Endothelial cell of umbilical vein (primary cell): Measurements from ENCODE around the gene PKD1L1. TPM values are rescaled to one million over a fixed set of nuclear protein-coding genes. Genes with fewer than 3 reads are reported as not detected.

Experiments used
- BruUV-seq: library from RNA; stranded (reverse); fragments of 400-500 nt; replicated peaks from 2 replicates; lab custom pipeline; 2021; lab: Mats Ljungman, UMichigan
- CTCF ChIA-PET: fragments of 300-600, 350-600 bp; sonication (Branson Sonifier 250); formaldehyde crosslinking; loops from one replicate; lab custom pipeline; 2021; ENCODE audit warnings: antibody characterized with exemption, inconsistent platforms; lab: Charles Lee
- POLR2A ChIA-PET: fragments of 300-600, 350-600 bp; sonication (Branson Sonifier 250); formaldehyde crosslinking; loops from one replicate; lab custom pipeline; 2021; ENCODE audit warnings: antibody characterized with exemption, inconsistent platforms; lab: Charles Lee
- DNase-seq: peaks from one replicate; pipeline ENCODE4 v3.0.0-alpha.2; 2011; ENCODE audit warnings: low read depth, low spot score
- FAIRE-seq: peaks from 2 replicates; lab custom pipeline; 2011; peaks lifted over from hg19 to GRCh38; lab: Jason Lieb, UNC
- H2AFZ ChIP-seq: 2 replicates; pipeline ENCODE4 v1.6.0; 2012; ENCODE audit warnings: low read depth, low read length, control low read depth, inconsistent platforms
- H3K27ac ChIP-seq: 2 replicates; pipeline ENCODE4 v1.5.1; 2011; ENCODE audit warnings: low read depth, mild to moderate bottlenecking, control low read depth, low read length, moderate library complexity; ENCODE audit not compliant: insufficient read depth
- H3K27me3 ChIP-seq, 2 experiments: 2 replicates each; pipeline versions ENCODE4 v1.6.0 to v1.6.1; 2011; ENCODE audit warnings: low read length in 2 of 2, mixed read lengths in 1 of 2; ENCODE audit not compliant: control insufficient read depth in 2 of 2, insufficient read depth in 2 of 2
- H3K36me3 ChIP-seq, 2 experiments: 2 replicates in 1 of 2; 3 replicates in 1 of 2; pipeline ENCODE4 v1.5.1; 2011; ENCODE audit warnings: low read length in 2 of 2, mild to moderate bottlenecking in 1 of 2, moderate library complexity in 1 of 2; ENCODE audit not compliant: control insufficient read depth in 2 of 2, insufficient read depth in 2 of 2; ENCODE audit errors: extremely low read depth in 1 of 2
- H3K4me1 ChIP-seq: 3 replicates; pipeline ENCODE4 v1.5.1; 2011; ENCODE audit warnings: mild to moderate bottlenecking, low read length; ENCODE audit not compliant: control insufficient read depth, insufficient read depth; ENCODE audit errors: extremely low read depth
- H3K4me2 ChIP-seq: 2 replicates; pipeline ENCODE4 v1.6.1; 2011; ENCODE audit warnings: low read length, control low read depth, mixed read lengths; ENCODE audit not compliant: insufficient read depth
- H3K4me3 ChIP-seq, 3 experiments: fragments of 200-600 bp in 1 of 3; sonication (generic), shearing (Covaris generic) in 1 of 3; replicated peaks in 1 of 3; 2 replicates each; pipeline ENCODE4 v1.5.1; 2011 to 2016; ENCODE audit warnings: control low read depth in 3 of 3, low read length in 3 of 3, mild to moderate bottlenecking in 2 of 3, inconsistent platforms in 1 of 3, low read depth in 1 of 3, moderate library complexity in 1 of 3; ENCODE audit not compliant: insufficient read depth in 1 of 3
- H3K79me2 ChIP-seq: 2 replicates; pipeline ENCODE4 v1.6.0; 2012; ENCODE audit warnings: low read length, inconsistent platforms; ENCODE audit not compliant: control insufficient read depth, insufficient read depth
- H3K9ac ChIP-seq: replicated peaks from 2 replicates; pipeline ENCODE3; 2011; ENCODE audit warnings: low read length, control low read depth; ENCODE audit not compliant: insufficient read depth; ENCODE audit errors: extremely low read depth
- H3K9me1 ChIP-seq: replicated peaks from 3 replicates; pipeline ENCODE4 v1.6.0; 2011; ENCODE audit warnings: mild to moderate bottlenecking, low read length; ENCODE audit not compliant: control insufficient read depth, insufficient read depth; ENCODE audit errors: extremely low read depth
- H3K9me3 ChIP-seq: replicated peaks from 2 replicates; pipeline ENCODE4 v1.5.1; 2012; ENCODE audit warnings: low read length, inconsistent platforms; ENCODE audit not compliant: control insufficient read depth, insufficient read depth
- H4K20me1 ChIP-seq: replicated peaks from 2 replicates; pipeline ENCODE3; 2011; ENCODE audit warnings: mild to moderate bottlenecking, low read length; ENCODE audit not compliant: control insufficient read depth, insufficient read depth; ENCODE audit errors: extremely low read depth
- CTCF ChIP-seq, 2 donors: IDR thresholded peaks; 1 replicate in 1 of 2; 2 replicates in 1 of 2; pipeline ENCODE4 v1.5.1; 2011; ENCODE audit warnings: low read length in 2 of 2, mild to moderate bottlenecking in 2 of 2, moderate library complexity in 2 of 2, control low read depth in 1 of 2, inconsistent platforms in 1 of 2, low read depth in 1 of 2; ENCODE audit not compliant: insufficient read depth in 1 of 2; ENCODE audit errors: extremely low read depth in 1 of 2
- GATA2 ChIP-seq: IDR thresholded peaks from 2 replicates; pipeline ENCODE4 v1.7.0; 2011; ENCODE audit warnings: low read depth, mild to moderate bottlenecking, moderate library complexity, mixed read lengths, low read length; ENCODE audit not compliant: insufficient read length, insufficient read depth
- JUN ChIP-seq: IDR thresholded peaks from 2 replicates; pipeline ENCODE4 v1.6.1; 2011; ENCODE audit warnings: borderline replicate concordance, low read depth; ENCODE audit not compliant: insufficient read length, insufficient read depth
- MAX ChIP-seq: IDR thresholded peaks from 2 replicates; pipeline ENCODE4 v1.6.1; 2011; ENCODE audit not compliant: insufficient read depth, insufficient read length
- POLR2AphosphoS5 ChIP-seq: IDR thresholded peaks from 2 replicates; pipeline ENCODE4 v1.6.1; 2012; ENCODE audit warnings: low read depth, mild to moderate bottlenecking, control low read depth, low read length, moderate library complexity; ENCODE audit not compliant: insufficient read depth
- dilution Hi-C: fragments of 300-500 bp; cut with MboI; formaldehyde crosslinking; loops from one replicate; pipeline ENCODE4 v1.15.0; 2019; ENCODE audit warnings: low sequenced_read_pairs; ENCODE audit not compliant: extremely low pct_ligation_motif_present
- intact Hi-C: fragments of 100-400 bp; cut with micrococcal nuclease; formaldehyde crosslinking; loops from one replicate; pipeline ENCODE4 v1.10.0; 2022
- polyA plus RNA-seq, 4 experiments: library from polyadenylated mRNA; depleted of rRNA in 3 of 4; stranded (reverse) in 3 of 4; unstranded in 1 of 4; fragments of >200 nt; gene quantifications; 2 replicates each; pipeline versions ENCODE4 v1.2.1 to v1.2.3, GENCODE V29; 2011 to 2012; ENCODE audit warnings: missing spikeins in 1 of 4
- total RNA-seq: library from RNA; stranded (reverse); gene quantifications from 2 replicates; pipeline ENCODE4 v1.2.3, GENCODE V29; 2021

Gene PKD1L1
- total and polyA plus RNA-seq, 2 donors (not counting 3 experiments of a cell fraction or from before 2014, with no cell fraction given), result 4.1 to 5.9 TPM

GRCh38 chr7:47957156-47957555 lies 8.9 kb upstream of the PKD1L1 start:
- Histone ChIP-seq H3K27ac (no peak overlapping the region), H3K27me3 (no peaks in the 10 kb centered on the region), H3K36me3 (peaks cover 7 to 9% of the 10 kb centered on the region in 2 experiments), H4K20me1 (no peaks in the 10 kb centered on the region), H3K4me2 (no peak overlapping the region), H3K4me3 (no peak overlapping the region), H3K9me3 (no peaks in the 10 kb centered on the region), H3K9ac (no peak overlapping the region), H3K79me2 (no peaks in the 10 kb centered on the region), H3K9me1 (no peaks in the 10 kb centered on the region), H3K4me1 (no peaks in the 10 kb centered on the region), H2AFZ (no peak overlapping the region)
- ChIA-PET CTCF (interaction anchor here (1.5 to 2.3 kb wide), 3 partner anchors 9 to 12 kb away, joined by 3 to 12 read pairs (median 4); partner anchors contain the start of gene PKD1L1), POLR2A (no interaction called here)
- TF ChIP-seq MAX, result no peak
- no peak for TF ChIP-seq JUN
- DNase-seq (no peak), FAIRE-seq (no peak)
- no TSS peak for BruUV-seq
- dilution Hi-C loops, result no loop called here
- intact Hi-C loops, result no loop called here

- TF ChIP-seq CTCF (IDR thresholded peaks at IDR 0.05; ENCODE audit: extremely low read depth in 1 of 2, insufficient read depth in 1 of 2, low read depth in 1 of 2, low read length in 2 of 2) (no peak), GATA2 (no peak), POLR2AphosphoS5 (no peak)
- intact Hi-C loops (no loop called here), dilution Hi-C loops (no loop called here)
- peaks cover 4 to 9% of the 10 kb centered on the region in 2 experiments for H3K36me3 ChIP-seq
- H3K27ac ChIP-seq, result no peak overlapping the region
- H3K4me2 ChIP-seq, result no peak overlapping the region
- no peak overlapping the region for H2AFZ ChIP-seq
- no peaks in the 10 kb centered on the region for H3K4me1 ChIP-seq
- POLR2A ChIA-PET, result no interaction called here
- H3K9me1 ChIP-seq, result no peaks in the 10 kb centered on the region
- no peak for FAIRE-seq
- no peaks in the 10 kb centered on the region for H3K9me3 ChIP-seq
- H3K79me2 ChIP-seq, result no peaks in the 10 kb centered on the region
- H3K4me3 ChIP-seq, result no peak overlapping the region
- no peak for DNase-seq
- no peak overlapping the region for H3K9ac ChIP-seq
- no TSS peak for BruUV-seq
- CTCF ChIA-PET, result interaction anchor here (1.1 to 2.3 kb wide), 4 partner anchors 8 to 13 kb away, joined by 3 to 12 read pairs (median 4); partner anchors contain the start of gene PKD1L1
- no peaks in the 10 kb centered on the region for H4K20me1 ChIP-seq
- no peaks in the 10 kb centered on the region for H3K27me3 ChIP-seq
These were observed 8.0 kb upstream of the PKD1L1 start for GRCh38 chr7:47956220-47956619.
